HepG2 (cell line): ENCODE measurements around the gene NPHP4. TPM values are rescaled to one million over a fixed set of nuclear protein-coding genes. Genes with fewer than 3 reads are reported as not detected.

ENCODE experiments used
- ATAC-seq: fragments of 200-7000 bp; cut with Tn5 transposase; 3 replicates; pipeline ENCODE4 v1.9.1; 2020; ENCODE audit warnings: mild to moderate bottlenecking, moderate library complexity
- BruUV-seq: library from RNA; stranded (reverse); fragments of 400-500 nt; replicated peaks from 2 replicates; lab custom pipeline; 2021; lab: Mats Ljungman, UMichigan
- CTCF ChIA-PET: fragments of 300-600 bp; formaldehyde crosslinking; extraction: SDS; loops from one replicate; lab custom pipeline; 2021; ENCODE audit warnings: low total read pairs, inconsistent platforms, low intra/inter-chr PET ratio; lab: Yijun Ruan, JAX
- POLR2A ChIA-PET: fragments of 350-600 bp; sonication (Branson Sonifier 250); formaldehyde crosslinking; loops from one replicate; lab custom pipeline; 2020; ENCODE audit warnings: antibody characterized with exemption, inconsistent platforms; lab: Yijun Ruan, JAX
- DNase-seq: peaks from one replicate; pipeline ENCODE4 v3.0.0-alpha.2; 2015; ENCODE audit warnings: low spot score
- FAIRE-seq: peaks from 3 replicates; lab custom pipeline; 2011; peaks lifted over from hg19 to GRCh38; lab: Jason Lieb, UNC
- H2AFZ ChIP-seq: one replicate; pipeline ENCODE4 v1.6.1; 2011; ENCODE audit warnings: low read length, inconsistent platforms
- H3K27ac ChIP-seq: fragments of 300-600 bp; 3 replicates; pipeline ENCODE4 v1.8.0; 2011; ENCODE audit warnings: mixed run types, mild to moderate bottlenecking, mixed read lengths, low read length, inconsistent platforms; ENCODE audit not compliant: insufficient read depth; ENCODE audit errors: extremely low read length
- H3K27me3 ChIP-seq, 2 experiments: fragments of 200-600 bp in 1 of 2; 2 replicates in 1 of 2; 3 replicates in 1 of 2; pipeline versions ENCODE4 v1.6.0 to v1.8.0; 2011; ENCODE audit warnings: low read length in 2 of 2, mild to moderate bottlenecking in 2 of 2, moderate library complexity in 2 of 2, inconsistent platforms in 1 of 2; ENCODE audit not compliant: insufficient read depth in 2 of 2, control insufficient read depth in 1 of 2
- H3K36me3 ChIP-seq, 2 experiments: fragments of 200-600 bp in 1 of 2; replicated peaks in 1 of 2; 2 replicates in 1 of 2; 3 replicates in 1 of 2; pipeline versions ENCODE4 v1.5.1 to v1.8.0; 2011; ENCODE audit warnings: low read length in 2 of 2, inconsistent platforms in 1 of 2; ENCODE audit not compliant: insufficient read depth in 2 of 2, control insufficient read depth in 1 of 2
- H3K4me1 ChIP-seq: 2 replicates; pipeline ENCODE4 v1.5.1; 2012; ENCODE audit warnings: low read length, inconsistent platforms; ENCODE audit not compliant: insufficient read depth
- H3K4me2 ChIP-seq: 2 replicates; pipeline ENCODE4 v1.6.0; 2011; ENCODE audit warnings: low read depth, low read length, inconsistent platforms
- H3K4me3 ChIP-seq, 3 experiments: fragments of 200-600 bp in 1 of 3; sonication (generic), shearing (Covaris generic) in 1 of 3; replicated peaks in 1 of 3; 2 replicates each; pipeline ENCODE4 v1.5.1; 2011 to 2016; ENCODE audit warnings: low read length in 3 of 3, inconsistent platforms in 2 of 3, low read depth in 2 of 3, mild to moderate bottlenecking in 2 of 3, control low read depth in 1 of 3, mixed read lengths in 1 of 3; ENCODE audit not compliant: insufficient read depth in 1 of 3
- H3K79me2 ChIP-seq: one replicate; pipeline ENCODE4 v1.6.1; 2011; ENCODE audit warnings: low read length, inconsistent platforms; ENCODE audit not compliant: insufficient read depth
- H3K9ac ChIP-seq: 2 replicates; pipeline ENCODE4 v1.6.0; 2011; ENCODE audit warnings: mild to moderate bottlenecking, low read depth, low read length, inconsistent platforms; ENCODE audit not compliant: insufficient read depth
- H3K9me3 ChIP-seq: 2 replicates; pipeline ENCODE4 v1.5.1; 2012; ENCODE audit warnings: mild to moderate bottlenecking, low read length
- H4K20me1 ChIP-seq: 2 replicates; pipeline ENCODE4 v1.6.0; 2011; ENCODE audit warnings: inconsistent platforms, mild to moderate bottlenecking, low read length, moderate library complexity; ENCODE audit not compliant: insufficient read depth
- BCL6 ChIP-seq: IDR thresholded peaks from 2 replicates; pipeline ENCODE4 v1.6.1; 2016; ENCODE audit warnings: missing genetic modification reagents, missing compliant biosample characterization
- CCAR2 ChIP-seq: fragments of 200-400 bp; formaldehyde crosslinking; optimal IDR thresholded peaks from 2 replicates; pipeline ENCODE3; 2018; ENCODE audit warnings: low read depth, mild to moderate bottlenecking, low read length, moderate library complexity
- DNMT3B ChIP-seq: conservative IDR thresholded peaks from 2 replicates; pipeline ENCODE4 v1.6.1; 2016; ENCODE audit warnings: missing biosample characterization, control low read depth
- FOXA1 ChIP-seq, 2 experiments: fragments of 450-650 bp in 1 of 2; sonication (generic) in 1 of 2; formaldehyde crosslinking in 1 of 2; IDR thresholded peaks; 2 replicates each; pipeline versions ENCODE4 v1.4.0 to v1.6.1; 2016 to 2020; ENCODE audit warnings: missing genetic modification reagents in 1 of 2
- FOXP1 ChIP-seq, 2 experiments: fragments of 450-650 bp in 1 of 2; IDR thresholded peaks; 2 replicates each; pipeline ENCODE4 v1.6.1; 2017 to 2018; ENCODE audit warnings: antibody characterized with exemption in 1 of 2
- HNF4A ChIP-seq: sonication (generic); formaldehyde crosslinking; IDR thresholded peaks from 2 replicates; pipeline ENCODE4 v1.4.0; 2020; ENCODE audit warnings: missing genetic modification reagents
- MIXL1 ChIP-seq: IDR thresholded peaks from 2 replicates; pipeline ENCODE4 v1.6.1; 2016
- NCOA1 ChIP-seq: sonication (generic); formaldehyde crosslinking; IDR thresholded peaks from 2 replicates; pipeline ENCODE4 v1.9.0; 2021; ENCODE audit warnings: missing genetic modification reagents
- RAD51 ChIP-seq: fragments of 450-650 bp; IDR thresholded peaks from 2 replicates; pipeline ENCODE4 v1.6.1; 2016; ENCODE audit warnings: borderline replicate concordance
- SRSF1 ChIP-seq: fragments of 200-400 bp; formaldehyde crosslinking; optimal IDR thresholded peaks from 2 replicates; pipeline ENCODE3; 2017; ENCODE audit warnings: mild to moderate bottlenecking, low read depth, low read length, moderate library complexity
- ZNF121 ChIP-seq: sonication (generic); formaldehyde crosslinking; IDR thresholded peaks from 2 replicates; pipeline ENCODE4 v1.5.0; 2020; ENCODE audit warnings: mild to moderate bottlenecking, missing genetic modification reagents
- ZNF17 ChIP-seq: sonication (generic); formaldehyde crosslinking; IDR thresholded peaks from 2 replicates; pipeline ENCODE4 v1.5.0; 2020; ENCODE audit warnings: mild to moderate bottlenecking, missing genetic modification reagents
- ZNF207 ChIP-seq: fragments of 450-650 bp; IDR thresholded peaks from 2 replicates; pipeline ENCODE4 v1.6.1; 2016; ENCODE audit warnings: antibody characterized with exemption, borderline replicate concordance
- ZNF432 ChIP-seq: sonication (generic); formaldehyde crosslinking; IDR thresholded peaks from 2 replicates; pipeline ENCODE4 v1.5.0; 2020; ENCODE audit warnings: missing genetic modification reagents, mild to moderate bottlenecking, borderline replicate concordance
- ZNF441 ChIP-seq: sonication (generic); formaldehyde crosslinking; IDR thresholded peaks from 2 replicates; pipeline ENCODE4 v1.7.0; 2021; ENCODE audit warnings: missing genetic modification reagents, borderline replicate concordance
- ZNF83 ChIP-seq: sonication (generic); formaldehyde crosslinking; IDR thresholded peaks from 2 replicates; pipeline ENCODE4 v1.4.0; 2020; ENCODE audit warnings: missing genetic modification reagents, mild to moderate bottlenecking, borderline replicate concordance
- WGBS: methylation state at CpG from one replicate; pipeline ENCODE4 v1.1.6; 2017; ENCODE audit warnings: low lambda C conversion rate; 5-methylcytosine and 5-hydroxymethylcytosine counted together
- in situ Hi-C: cut with HindIII; loops from 2 replicates; pipeline ENCODE4 v1.10.0; 2017; ENCODE audit warnings: low pct_unique_long_range_greater_than_20kb; ENCODE audit not compliant: extremely low pct_ligation_motif_present
- intact Hi-C: fragments of 100-400 bp; cut with micrococcal nuclease; formaldehyde crosslinking; loops from one replicate; pipeline ENCODE4 v1.10.0; 2022; ENCODE audit not compliant: unreplicated experiment
- polyA plus RNA-seq, 8 experiments: library from polyadenylated mRNA; depleted of rRNA in 3 of 8; stranded (reverse) in 7 of 8; unstranded in 1 of 8; fragments of >200 nt; fragmentation: Illumina TruSeq in 4 of 8; extraction: Trizol in 4 of 8; gene quantifications; 2 replicates each; pipeline versions ENCODE4 v1.2.1 to v1.2.3, GENCODE V29; 2011 to 2016; ENCODE audit warnings: low read depth in 4 of 8, missing spikeins in 1 of 8, mixed read lengths in 1 of 8; ENCODE audit not compliant: insufficient read depth in 1 of 8
- total RNA-seq, 5 experiments: library from RNA; depleted of rRNA; stranded (reverse); fragments of >200 nt; fragmentation: Illumina TruSeq; extraction: Trizol; gene quantifications; 2 replicates each; pipeline ENCODE4 v1.2.3, GENCODE V29; 2016; ENCODE audit warnings: low read depth in 1 of 5
- TF ChIP-seq, protein P1 (sequence below): sonication (generic); formaldehyde crosslinking; IDR thresholded peaks from 2 replicates; pipeline ENCODE4 v1.4.0; 2020; ENCODE audit warnings: missing genetic modification reagents, mild to moderate bottlenecking, borderline replicate concordance
- TF ChIP-seq, protein P2 (sequence below): sonication (generic); formaldehyde crosslinking; IDR thresholded peaks from 2 replicates; pipeline ENCODE4 v1.4.0; 2020; ENCODE audit warnings: missing genetic modification reagents, mild to moderate bottlenecking, borderline replicate concordance

NPHP4 gene
- total and polyA plus RNA-seq, 2 of the 13 experiments (the other 11 are each of a cell fraction or from before 2014, with no cell fraction given): 4.4 to 6.8 TPM

DNA sequence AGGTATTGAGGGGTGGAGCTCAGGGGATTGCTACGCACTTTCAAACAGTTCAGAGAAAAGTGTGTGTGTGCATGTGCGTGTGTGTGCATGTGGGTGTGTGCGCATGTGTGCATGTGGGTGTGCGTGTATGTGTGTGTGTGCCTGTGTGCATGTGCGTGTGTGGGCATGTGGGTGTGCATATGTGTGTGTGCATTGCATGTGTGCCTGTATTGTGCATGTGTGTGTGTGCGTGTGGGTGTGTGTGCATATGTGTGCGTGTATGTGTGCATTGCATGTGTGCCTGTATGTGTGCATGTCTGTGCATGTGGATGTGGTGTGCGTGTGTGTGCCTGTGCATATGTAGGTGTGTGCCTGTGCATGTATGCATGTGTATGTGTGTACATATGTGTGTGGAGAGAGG is 40.9 kb upstream of the NPHP4 start (continued):
- TF ChIP-seq, protein P1, sequence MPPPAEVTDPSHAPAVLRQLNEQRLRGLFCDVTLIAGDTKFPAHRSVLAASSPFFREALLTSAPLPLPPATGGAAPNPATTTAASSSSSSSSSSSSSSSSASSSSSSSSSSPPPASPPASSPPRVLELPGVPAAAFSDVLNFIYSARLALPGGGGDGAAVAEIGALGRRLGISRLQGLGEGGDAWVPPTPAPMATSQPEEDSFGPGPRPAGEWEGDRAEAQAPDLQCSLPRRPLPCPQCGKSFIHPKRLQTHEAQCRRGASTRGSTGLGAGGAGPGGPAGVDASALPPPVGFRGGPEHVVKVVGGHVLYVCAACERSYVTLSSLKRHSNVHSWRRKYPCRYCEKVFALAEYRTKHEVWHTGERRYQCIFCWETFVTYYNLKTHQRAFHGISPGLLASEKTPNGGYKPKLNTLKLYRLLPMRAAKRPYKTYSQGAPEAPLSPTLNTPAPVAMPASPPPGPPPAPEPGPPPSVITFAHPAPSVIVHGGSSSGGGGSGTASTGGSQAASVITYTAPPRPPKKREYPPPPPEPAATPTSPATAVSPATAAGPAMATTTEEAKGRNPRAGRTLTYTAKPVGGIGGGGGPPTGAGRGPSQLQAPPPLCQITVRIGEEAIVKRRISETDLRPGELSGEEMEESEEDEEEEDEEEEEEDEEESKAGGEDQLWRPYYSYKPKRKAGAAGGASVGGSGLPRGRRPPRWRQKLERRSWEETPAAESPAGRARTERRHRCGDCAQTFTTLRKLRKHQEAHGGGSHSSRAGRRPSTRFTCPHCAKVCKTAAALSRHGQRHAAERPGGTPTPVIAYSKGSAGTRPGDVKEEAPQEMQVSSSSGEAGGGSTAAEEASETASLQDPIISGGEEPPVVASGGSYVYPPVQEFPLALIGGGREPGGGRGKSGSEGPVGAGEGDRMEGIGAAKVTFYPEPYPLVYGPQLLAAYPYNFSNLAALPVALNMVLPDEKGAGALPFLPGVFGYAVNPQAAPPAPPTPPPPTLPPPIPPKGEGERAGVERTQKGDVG (CRISPR knock-in tag): no peak
- TF ChIP-seq ZNF17 (CRISPR knock-in tag): no peak
- TF ChIP-seq DNMT3B (CRISPR knock-in tag): no peak
- TF ChIP-seq ZNF441 (CRISPR knock-in tag): no peak
- no peak for TF ChIP-seq ZNF121
- TF ChIP-seq MIXL1 (CRISPR knock-in tag): no peak
- no peak for TF ChIP-seq HNF4A (CRISPR knock-in tag)
- TF ChIP-seq ZNF432 (CRISPR knock-in tag): no peak

DNA sequence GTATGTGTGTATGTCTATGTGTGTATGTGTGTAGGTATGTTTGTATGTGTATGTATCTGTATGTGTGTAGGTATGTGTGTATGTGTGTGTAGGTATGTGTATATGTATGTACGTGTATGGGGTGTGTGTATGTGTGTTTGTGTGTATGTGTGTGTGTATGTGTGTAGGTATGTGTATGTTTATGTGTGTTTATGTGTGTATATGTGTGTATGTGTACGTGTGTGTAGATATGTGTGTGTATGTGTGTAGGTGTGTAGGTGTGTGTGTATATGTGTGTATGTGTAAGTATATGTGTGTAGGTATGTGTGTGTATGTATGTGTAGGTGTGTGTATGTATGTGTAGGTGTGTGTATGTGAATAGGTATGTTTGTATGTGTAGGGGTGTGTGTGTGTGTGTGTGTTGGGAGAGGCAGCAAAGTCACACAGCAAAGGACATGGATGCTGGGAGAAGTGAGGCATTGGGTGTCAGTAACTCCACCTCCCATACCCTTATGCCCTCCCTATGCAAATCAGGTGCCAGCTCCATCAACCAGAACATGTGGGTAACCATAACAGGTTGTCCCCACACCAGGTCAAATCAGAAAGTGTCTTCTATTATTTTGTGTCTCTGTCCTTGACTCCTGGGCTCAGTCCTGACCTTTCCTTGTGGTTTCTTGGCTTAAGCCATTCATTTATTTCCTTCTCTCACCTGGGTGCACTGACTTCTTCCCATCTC is 38.5 kb upstream of the NPHP4 start:
- no peak for DNase-seq
- intact Hi-C loops (no loop called here), in situ Hi-C loops (no loop called here)
- no peak overlapping the region for H2AFZ ChIP-seq
- H3K4me2 ChIP-seq: no peak overlapping the region
- H3K9me3 ChIP-seq: no peaks in the 10 kb centered on the region
- POLR2A ChIA-PET: no interaction called here
- 55% methylated on average over 2 of the region's 2 CpGs for WGBS
- H3K27me3 ChIP-seq: peaks cover 0 to 1% of the 10 kb centered on the region in 2 experiments; a peak in 1 of 5 replicates
- FAIRE-seq: no peak
- peaks cover 40% of the 10 kb centered on the region for H3K4me1 ChIP-seq
- CTCF ChIA-PET: no interaction called here
- H3K9ac ChIP-seq: no peak overlapping the region
- H4K20me1 ChIP-seq: no peaks in the 10 kb centered on the region
- H3K36me3 ChIP-seq: no peaks in the 10 kb centered on the region
- H3K79me2 ChIP-seq: no peaks in the 10 kb centered on the region
- TF ChIP-seq BCL6: no peak
- TF ChIP-seq CCAR2: no peak
- TF ChIP-seq RAD51: peak; percentile 39; the same call in 1 of the 2 replicates
- no peak for TF ChIP-seq ZNF83 (CRISPR knock-in tag)
- no peak for TF ChIP-seq NCOA1 (CRISPR knock-in tag)
- 0 out of 2 replicates have a peak, but pooled peaks have one; percentile 37 for TF ChIP-seq ZNF207
- no peak for TF ChIP-seq SRSF1
- peak; percentile 54; the same call in 1 of the 2 replicates for TF ChIP-seq FOXP1 (IDR thresholded peaks at IDR 0.05)
- no peak for TF ChIP-seq FOXP1 (CRISPR knock-in tag; IDR thresholded peaks at IDR 0.05)
- peak; percentile 22; the same call in 1 of the 2 replicates for TF ChIP-seq FOXA1 (IDR thresholded peaks at IDR 0.05)
- no peak for TF ChIP-seq FOXA1 (CRISPR knock-in tag; IDR thresholded peaks at IDR 0.05)
- TF ChIP-seq, protein P2, sequence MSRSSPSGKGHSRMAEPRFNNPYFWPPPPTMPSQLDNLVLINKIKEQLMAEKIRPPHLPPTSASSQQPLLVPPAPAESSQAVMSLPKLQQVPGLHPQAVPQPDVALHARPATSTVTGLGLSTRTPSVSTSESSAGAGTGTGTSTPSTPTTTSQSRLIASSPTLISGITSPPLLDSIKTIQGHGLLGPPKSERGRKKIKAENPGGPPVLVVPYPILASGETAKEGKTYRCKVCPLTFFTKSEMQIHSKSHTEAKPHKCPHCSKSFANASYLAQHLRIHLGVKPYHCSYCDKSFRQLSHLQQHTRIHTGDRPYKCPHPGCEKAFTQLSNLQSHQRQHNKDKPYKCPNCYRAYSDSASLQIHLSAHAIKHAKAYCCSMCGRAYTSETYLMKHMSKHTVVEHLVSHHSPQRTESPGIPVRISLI (CRISPR knock-in tag): no peak
- BruUV-seq: no TSS peak
- no peak overlapping the region for H3K27ac ChIP-seq
- no peak for ATAC-seq
- no peak overlapping the region for H3K4me3 ChIP-seq
